DND-41 (cell line): ENCODE data around the gene PRODH.
"Not testable (repeated sequence)": the region's sequence is repeated elsewhere in the genome, so short reads cannot be mapped to it uniquely, and the experiment has no call there.

Experiments used
- ATAC-seq: fragments of 200-7000 bp; cut with Tn5 transposase; 3 replicates; pipeline ENCODE4 v1.9.1; 2021; ENCODE audit warnings: low read depth; ENCODE audit not compliant: insufficient read depth
- DNase-seq: peaks from one replicate; pipeline ENCODE4 v3.0.0-alpha.2; 2020
- H2AFZ ChIP-seq: 2 replicates; pipeline ENCODE4 v1.6.0; 2012; ENCODE audit warnings: low read depth, low read length
- H3K27ac ChIP-seq: 2 replicates; pipeline ENCODE4 v1.5.1; 2012; ENCODE audit warnings: low read length, inconsistent platforms
- H3K27me3 ChIP-seq: fragments of 200-600 bp; sonication (generic); 2 replicates; pipeline ENCODE4 v1.6.0; 2012; ENCODE audit warnings: low read length, mild to moderate bottlenecking, inconsistent platforms; ENCODE audit not compliant: insufficient read depth, poor library complexity
- H3K36me3 ChIP-seq: 2 replicates; pipeline ENCODE4 v1.5.1; 2012; ENCODE audit warnings: low read length, inconsistent platforms; ENCODE audit not compliant: insufficient read depth
- H3K4me1 ChIP-seq: 2 replicates; pipeline ENCODE4 v1.5.1; 2012; ENCODE audit warnings: mild to moderate bottlenecking, low read length; ENCODE audit not compliant: insufficient read depth
- H3K4me2 ChIP-seq: 2 replicates; pipeline ENCODE4 v1.6.0; 2012; ENCODE audit warnings: mild to moderate bottlenecking, moderate library complexity, low read length, inconsistent platforms; ENCODE audit not compliant: insufficient read depth
- H3K4me3 ChIP-seq, 2 experiments: fragments of 200-600 bp in 1 of 2; shearing (Covaris generic) in 1 of 2; 2 replicates each; pipeline ENCODE4 v1.5.1; 2012 to 2016; ENCODE audit warnings: inconsistent platforms in 2 of 2, low read length in 2 of 2, mild to moderate bottlenecking in 2 of 2, low read depth in 1 of 2, moderate library complexity in 1 of 2
- H3K79me2 ChIP-seq: 2 replicates; pipeline ENCODE4 v1.6.0; 2012; ENCODE audit warnings: low read length, inconsistent platforms; ENCODE audit not compliant: insufficient read depth
- H3K9ac ChIP-seq: 2 replicates; pipeline ENCODE4 v1.6.0; 2012; ENCODE audit warnings: low read depth, mild to moderate bottlenecking, inconsistent platforms, low read length, moderate library complexity
- H3K9me3 ChIP-seq: 2 replicates; pipeline ENCODE4 v1.5.1; 2012; ENCODE audit warnings: low read length, moderate library complexity, mild to moderate bottlenecking, inconsistent platforms; ENCODE audit not compliant: insufficient read depth, severe bottlenecking
- H4K20me1 ChIP-seq: 2 replicates; pipeline ENCODE4 v1.6.0; 2012; ENCODE audit warnings: low read length; ENCODE audit not compliant: insufficient read depth
- EZH2 ChIP-seq: IDR thresholded peaks from 3 replicates; pipeline ENCODE4 v1.6.1; 2012; ENCODE audit warnings: borderline replicate concordance, low read depth, mild to moderate bottlenecking, moderate library complexity, low read length, inconsistent platforms; ENCODE audit not compliant: severe bottlenecking
- TF ChIP-seq, protein P1 (sequence below): IDR thresholded peaks from 2 replicates; pipeline ENCODE4 v1.5.1; 2012; ENCODE audit warnings: borderline replicate concordance, low read length, moderate library complexity, mild to moderate bottlenecking; ENCODE audit not compliant: poor library complexity, severe bottlenecking; ENCODE audit errors: extremely low read depth

Gene PRODH

DNA sequence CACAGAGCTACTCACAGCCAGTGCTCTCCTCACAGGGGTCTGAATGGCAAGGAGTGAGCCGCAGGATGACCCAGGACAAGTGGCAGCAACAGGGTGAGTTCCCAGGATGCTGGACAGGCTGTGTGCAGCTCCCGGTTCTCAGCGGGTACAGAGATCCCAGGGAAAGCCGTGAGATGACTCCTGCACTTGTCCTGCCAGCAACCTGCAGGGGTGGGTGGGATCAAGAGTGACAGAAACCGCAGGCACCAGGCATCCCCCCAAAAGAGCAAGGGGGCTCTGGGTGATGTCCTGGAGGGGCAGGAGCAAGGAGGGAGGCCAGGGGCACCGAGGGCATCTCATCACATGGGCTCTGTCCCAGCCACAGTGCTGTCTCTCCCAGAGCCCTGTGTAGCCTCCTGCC lies 15.9 kb upstream of the PRODH start:
- H3K9ac ChIP-seq = no peak overlapping the region
- no peaks in the 10 kb centered on the region for H4K20me1 ChIP-seq
- no peak overlapping the region for H2AFZ ChIP-seq
- H3K9me3 ChIP-seq = no peaks in the 10 kb centered on the region
- no peak overlapping the region for H3K27ac ChIP-seq
- H3K79me2 ChIP-seq = peaks cover 1% of the 10 kb centered on the region; the same call in 1 of the 2 replicates
- no peaks in the 10 kb centered on the region for H3K36me3 ChIP-seq
- DNase-seq (no peak), ATAC-seq (no peak)
- TF ChIP-seq EZH2 = no peak
- TF ChIP-seq, protein P1, sequence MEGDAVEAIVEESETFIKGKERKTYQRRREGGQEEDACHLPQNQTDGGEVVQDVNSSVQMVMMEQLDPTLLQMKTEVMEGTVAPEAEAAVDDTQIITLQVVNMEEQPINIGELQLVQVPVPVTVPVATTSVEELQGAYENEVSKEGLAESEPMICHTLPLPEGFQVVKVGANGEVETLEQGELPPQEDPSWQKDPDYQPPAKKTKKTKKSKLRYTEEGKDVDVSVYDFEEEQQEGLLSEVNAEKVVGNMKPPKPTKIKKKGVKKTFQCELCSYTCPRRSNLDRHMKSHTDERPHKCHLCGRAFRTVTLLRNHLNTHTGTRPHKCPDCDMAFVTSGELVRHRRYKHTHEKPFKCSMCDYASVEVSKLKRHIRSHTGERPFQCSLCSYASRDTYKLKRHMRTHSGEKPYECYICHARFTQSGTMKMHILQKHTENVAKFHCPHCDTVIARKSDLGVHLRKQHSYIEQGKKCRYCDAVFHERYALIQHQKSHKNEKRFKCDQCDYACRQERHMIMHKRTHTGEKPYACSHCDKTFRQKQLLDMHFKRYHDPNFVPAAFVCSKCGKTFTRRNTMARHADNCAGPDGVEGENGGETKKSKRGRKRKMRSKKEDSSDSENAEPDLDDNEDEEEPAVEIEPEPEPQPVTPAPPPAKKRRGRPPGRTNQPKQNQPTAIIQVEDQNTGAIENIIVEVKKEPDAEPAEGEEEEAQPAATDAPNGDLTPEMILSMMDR = no peak
- no peaks in the 10 kb centered on the region for H3K27me3 ChIP-seq
- no peak overlapping the region for H3K4me2 ChIP-seq
- H3K4me3 ChIP-seq = no peak overlapping the region
- no peaks in the 10 kb centered on the region for H3K4me1 ChIP-seq

DNA sequence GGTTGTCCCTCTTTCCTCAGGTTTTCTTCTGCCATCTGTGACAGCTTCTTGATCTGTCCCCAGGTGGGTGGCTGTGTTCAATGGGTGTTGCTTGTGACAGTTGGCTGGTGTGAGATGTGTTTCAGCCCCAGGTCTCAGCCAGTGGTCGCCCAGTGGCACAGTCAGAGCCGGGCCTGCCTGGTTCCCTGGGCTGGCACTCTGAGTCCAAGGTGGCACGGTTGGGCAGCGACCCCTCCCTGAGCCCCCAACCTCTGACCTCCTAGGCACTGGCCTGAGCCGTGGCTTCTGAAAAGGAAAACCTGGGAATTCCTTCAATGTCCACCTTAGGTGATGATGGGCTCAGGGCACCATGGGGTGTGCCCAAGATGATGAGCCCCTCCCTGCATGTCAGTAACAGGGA lies 14.0 kb upstream of the PRODH start:
- Histone ChIP-seq H3K27me3 (no peaks in the 10 kb centered on the region), H3K36me3 (no peaks in the 10 kb centered on the region), H3K79me2 (peaks cover 1% of the 10 kb centered on the region; the same call in 1 of the 2 replicates), H2AFZ (no peak overlapping the region), H4K20me1 (no peaks in the 10 kb centered on the region), H3K4me2 (no peak overlapping the region), H3K9me3 (no peaks in the 10 kb centered on the region), H3K4me1 (no peaks in the 10 kb centered on the region), H3K27ac (no peak overlapping the region), H3K9ac (no peak overlapping the region), H3K4me3 (no peak overlapping the region)
- TF ChIP-seq, protein P1 = no peak
- no peak for TF ChIP-seq EZH2
- no peak for DNase-seq
- no peak for ATAC-seq

DNA sequence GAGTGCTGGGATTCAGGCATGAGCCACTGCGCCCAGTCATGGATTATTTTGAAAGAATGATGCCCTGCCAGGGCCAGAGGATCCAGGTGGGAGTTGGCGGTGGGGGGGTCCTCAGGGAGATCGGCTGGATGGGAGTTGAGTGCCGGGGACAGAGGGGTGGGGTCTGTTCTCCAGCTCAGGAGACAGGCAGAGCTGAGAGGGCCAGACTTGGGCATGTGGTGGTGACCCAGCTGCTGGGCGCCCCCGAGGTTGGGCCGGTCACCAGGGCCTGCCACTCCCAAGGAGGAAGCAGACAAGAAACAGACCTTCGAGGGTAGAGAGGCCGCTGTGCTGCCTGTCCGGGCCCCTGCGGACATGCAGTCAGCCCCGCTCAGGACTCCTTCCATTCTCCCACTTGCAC lies 11.8 kb upstream of the PRODH start:
- Histone ChIP-seq H2AFZ (no peak overlapping the region), H3K9me3 (no peaks in the 10 kb centered on the region), H3K27me3 (no peaks in the 10 kb centered on the region), H3K4me1 (no peaks in the 10 kb centered on the region), H3K79me2 (peaks cover 1% of the 10 kb centered on the region; the same call in 1 of the 2 replicates), H3K27ac (no peak overlapping the region), H3K4me3 (no peak overlapping the region), H4K20me1 (no peaks in the 10 kb centered on the region), H3K36me3 (no peaks in the 10 kb centered on the region), H3K4me2 (no peak overlapping the region), H3K9ac (no peak overlapping the region)
- TF ChIP-seq EZH2 = no peak
- TF ChIP-seq, protein P1 = no peak
- no peak for DNase-seq
- ATAC-seq = no peak

DNA sequence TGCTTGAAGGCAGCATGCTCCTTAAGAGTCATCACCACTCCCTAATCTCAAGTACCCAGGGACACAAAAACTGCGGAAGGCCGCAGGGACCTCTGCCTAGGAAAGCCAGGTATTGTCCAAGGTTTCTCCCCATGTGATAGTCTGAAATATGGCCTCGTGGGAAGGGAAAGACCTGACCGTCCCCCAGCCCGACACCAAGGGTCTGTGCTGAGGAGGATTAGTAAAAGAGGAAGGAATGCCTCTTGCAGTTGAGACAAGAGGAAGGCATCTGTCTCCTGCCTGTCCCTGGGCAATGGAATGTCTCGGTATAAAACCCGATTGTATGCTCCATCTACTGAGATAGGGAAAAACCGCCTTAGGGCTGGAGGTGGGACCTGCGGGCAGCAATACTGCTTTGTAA lies 11.0 kb upstream of the PRODH start:
- H3K4me1 ChIP-seq, H3K36me3 ChIP-seq, H3K4me2 ChIP-seq, H2AFZ ChIP-seq, H3K9ac ChIP-seq, H3K9me3 ChIP-seq, ATAC-seq, H3K27ac ChIP-seq, H3K27me3 ChIP-seq, H4K20me1 ChIP-seq, H3K4me3 ChIP-seq, DNase-seq, H3K79me2 ChIP-seq: not testable (repeated sequence)

DNA sequence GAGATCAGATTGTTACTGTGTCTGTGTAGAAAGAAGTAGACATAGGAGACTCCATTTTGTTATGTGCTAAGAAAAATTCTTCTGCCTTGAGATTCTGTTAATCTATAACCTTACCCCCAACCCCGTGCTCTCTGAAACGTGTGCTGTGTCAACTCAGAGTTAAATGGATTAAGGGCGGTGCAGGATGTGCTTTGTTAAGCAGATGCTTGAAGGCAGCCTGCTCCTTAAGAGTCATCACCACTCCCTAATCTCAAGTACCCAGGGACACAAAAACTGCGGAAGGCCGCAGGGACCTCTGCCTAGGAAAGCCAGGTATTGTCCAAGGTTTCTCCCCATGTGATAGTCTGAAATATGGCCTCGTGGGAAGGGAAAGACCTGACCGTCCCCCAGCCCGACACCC lies 2.6 kb upstream of the PRODH start:
- H3K4me3 ChIP-seq, H4K20me1 ChIP-seq, ATAC-seq, H2AFZ ChIP-seq, H3K4me1 ChIP-seq, H3K9me3 ChIP-seq, H3K27me3 ChIP-seq, H3K36me3 ChIP-seq, H3K27ac ChIP-seq, H3K9ac ChIP-seq, DNase-seq, H3K79me2 ChIP-seq, H3K4me2 ChIP-seq: not testable (repeated sequence)

DNA sequence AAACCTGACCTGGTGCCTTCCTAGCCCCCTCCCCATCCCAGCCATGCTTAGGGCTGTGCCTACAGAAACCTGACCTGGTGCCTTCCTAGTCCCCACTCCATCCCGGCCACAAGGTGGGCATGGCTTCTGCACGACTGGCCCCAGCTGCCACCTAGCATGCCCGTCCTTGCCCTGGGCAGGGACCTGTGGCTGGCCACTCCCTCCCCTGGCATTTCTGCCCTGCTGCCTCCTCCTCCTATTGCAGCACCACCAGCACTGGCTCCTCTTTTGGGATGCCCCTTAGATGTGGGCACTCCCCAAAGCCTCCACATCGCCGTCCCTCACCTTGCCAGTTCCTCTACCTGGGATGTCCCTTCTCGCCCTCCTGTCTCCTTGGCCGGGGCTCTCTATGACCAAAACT lies 1.4 kb downstream of the PRODH start:
- not testable (repeated sequence) for DNase-seq, H3K36me3 ChIP-seq, H3K27ac ChIP-seq, H4K20me1 ChIP-seq, ATAC-seq, H3K4me1 ChIP-seq, H3K79me2 ChIP-seq, H3K9me3 ChIP-seq, H2AFZ ChIP-seq, H3K27me3 ChIP-seq, H3K4me2 ChIP-seq, H3K9ac ChIP-seq, H3K4me3 ChIP-seq
